Measurements from ENCODE around the gene DCLK2.

DCLK2 gene

DNA sequence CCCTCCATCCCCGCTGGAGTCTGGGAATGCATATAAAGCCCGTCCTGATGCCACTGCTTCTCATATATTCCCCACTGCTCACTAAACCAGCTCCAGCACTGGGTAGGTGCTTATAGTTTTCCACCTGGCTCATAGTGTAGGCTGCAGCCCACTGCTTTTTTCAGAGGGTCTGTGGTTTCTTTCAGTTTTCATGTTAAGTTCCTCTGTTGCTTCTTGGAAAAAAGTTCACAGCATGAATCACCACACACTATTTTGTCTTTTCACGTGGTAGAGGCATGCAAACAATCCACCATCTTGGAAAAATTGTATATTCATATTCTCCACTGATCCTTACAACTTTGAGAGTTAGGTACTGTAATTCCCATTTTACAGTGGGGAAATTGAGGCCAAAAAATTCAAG lies 39.4 kb downstream of the DCLK2 start:
- no peak for DNase-seq (ENCODE audit: low read depth)

- no peak for DNase-seq (ENCODE audit: low read depth)
Observed at GRCh38 chr4:150119492-150119891, 41.2 kb downstream of the DCLK2 start.

GRCh38 chr4:150123087-150123486 lies 44.8 kb downstream of the DCLK2 start:
- DNase-seq (ENCODE audit: low read depth): no peak

GRCh38 chr4:150123796-150124677 lies 45.8 kb downstream of the DCLK2 start:
- DNase-seq (ENCODE audit: low read depth): no peak

DNA sequence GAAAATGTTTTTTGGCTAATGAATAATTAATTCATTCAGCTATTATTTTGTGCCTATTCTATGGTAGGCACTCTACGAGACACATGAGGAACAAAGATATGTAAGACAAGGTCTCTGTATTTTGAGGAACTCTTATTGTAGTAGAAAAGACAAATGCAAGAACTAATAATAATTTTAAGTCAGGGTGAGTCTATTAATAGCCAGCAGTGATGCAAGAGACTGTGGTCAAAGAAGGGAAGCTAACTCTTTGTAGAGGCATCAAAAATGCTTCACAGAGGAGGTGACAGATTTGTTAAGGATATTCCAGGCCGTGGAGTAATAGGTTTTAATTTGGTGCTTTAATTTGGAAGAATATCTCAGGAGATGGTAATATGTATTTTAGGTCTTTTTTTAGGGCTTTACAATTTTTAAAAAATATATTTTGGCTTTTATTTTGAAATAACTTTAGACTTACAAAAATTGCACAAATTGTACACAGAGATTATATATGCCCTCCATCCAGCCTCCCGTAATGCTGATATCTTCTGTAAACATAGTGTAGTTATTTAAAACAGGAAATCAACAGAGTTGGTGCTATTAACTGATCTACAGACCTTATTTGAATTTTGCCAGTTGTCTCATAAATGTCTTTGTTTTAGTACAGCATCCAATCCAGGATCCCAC lies 48.1 kb downstream of the DCLK2 start:
- no peak for DNase-seq (ENCODE audit: low read depth)

- no peak for DNase-seq (ENCODE audit: low read depth)
Observed at GRCh38 chr4:150126864-150127203, 48.6 kb downstream of the DCLK2 start.

- peak; percentile 56 for DNase-seq (ENCODE audit: low read depth)
Observed at GRCh38 chr4:150127757-150128156, 49.5 kb downstream of the DCLK2 start.

GRCh38 chr4:150130933-150131332 lies 52.7 kb downstream of the DCLK2 start:
- peak; percentile 92 for DNase-seq (ENCODE audit: low read depth)

- no peak for DNase-seq (ENCODE audit: low read depth)
Observed at GRCh38 chr4:150131581-150132228, 53.5 kb downstream of the DCLK2 start.

- no peak for DNase-seq (ENCODE audit: low read depth)
Observed at GRCh38 chr4:150133605-150134004, 55.4 kb downstream of the DCLK2 start.

GRCh38 chr4:150135134-150135772 lies 57.0 kb downstream of the DCLK2 start:
- no peak for DNase-seq (ENCODE audit: low read depth)

- no peak for DNase-seq (ENCODE audit: low read depth)
Observed at GRCh38 chr4:150136036-150136435, 57.8 kb downstream of the DCLK2 start.

- no peak for DNase-seq (ENCODE audit: low read depth)
Observed at GRCh38 chr4:150136481-150136880, 58.2 kb downstream of the DCLK2 start.

- no peak for DNase-seq (ENCODE audit: low read depth)
Observed at GRCh38 chr4:150139297-150139865, 61.1 kb downstream of the DCLK2 start.

GRCh38 chr4:150140774-150141400 lies 62.6 kb downstream of the DCLK2 start:
- peak; percentile 55 for DNase-seq (ENCODE audit: low read depth)

DNA sequence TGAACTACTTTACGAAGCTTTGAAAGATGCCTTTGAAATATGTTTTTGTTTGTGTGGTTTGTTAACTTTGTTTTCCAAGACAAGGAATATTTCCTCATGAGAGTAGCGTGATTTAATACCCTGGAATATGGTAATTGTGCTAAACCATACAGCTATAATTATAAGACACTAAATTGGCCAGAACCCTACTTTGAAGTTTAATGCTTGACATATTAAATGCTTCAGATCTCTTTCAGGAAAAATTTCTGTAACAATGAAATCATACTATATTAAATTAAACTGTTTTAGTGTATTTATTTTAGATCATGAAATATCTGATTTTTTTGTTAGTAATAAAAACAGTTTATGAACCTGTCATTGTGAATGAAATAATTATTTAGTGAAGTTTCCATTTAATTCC lies 63.5 kb downstream of the DCLK2 start:
- no peak for DNase-seq (ENCODE audit: low read depth)

- DNase-seq (ENCODE audit: low read depth): no peak
Observed at GRCh38 chr4:150142831-150143230, 64.6 kb downstream of the DCLK2 start.

DNA sequence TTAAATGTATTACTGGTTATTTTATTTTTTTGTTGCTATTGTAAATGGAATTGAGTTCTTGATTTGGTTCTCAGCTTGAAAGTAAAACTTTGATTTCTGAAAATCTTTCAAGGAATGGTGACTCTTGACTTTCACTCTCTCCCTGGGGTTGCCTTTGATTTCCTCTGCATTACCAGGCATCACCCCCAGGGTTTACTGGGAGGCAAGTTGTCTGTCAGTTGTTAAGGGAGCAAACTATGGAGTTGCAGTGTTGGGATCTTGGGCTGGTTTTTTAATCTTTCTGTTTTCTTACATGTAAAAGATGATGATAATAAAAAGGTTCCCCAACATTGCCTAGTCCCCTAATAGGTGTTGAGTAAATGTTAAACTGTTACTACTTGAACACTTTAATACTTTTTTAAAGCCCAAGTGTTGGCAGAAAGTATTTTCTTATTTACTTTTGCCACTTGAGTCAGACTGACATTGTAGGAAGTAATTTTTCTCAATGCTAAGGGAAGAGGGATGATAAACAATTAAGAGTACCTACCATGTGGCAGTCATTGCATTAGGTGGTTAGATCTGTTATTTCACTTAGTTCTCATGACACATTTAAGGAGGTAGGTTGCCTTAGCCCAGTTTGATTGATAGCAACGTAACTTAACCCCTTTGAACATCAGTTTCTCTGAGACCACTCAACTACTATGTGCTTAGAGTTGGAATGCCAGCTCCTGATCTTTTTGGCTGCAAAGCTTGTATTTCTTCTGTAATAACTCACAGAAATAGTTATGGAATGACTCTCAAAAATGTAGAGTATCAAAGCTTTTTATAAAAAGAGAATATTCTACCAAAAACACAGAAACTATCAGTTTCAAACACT lies 67.1 kb downstream of the DCLK2 start:
- no peak for DNase-seq (ENCODE audit: low read depth)

GRCh38 chr4:150145946-150146340 lies 67.7 kb downstream of the DCLK2 start:
- no peak for DNase-seq (ENCODE audit: low read depth)

- peak; percentile 78 for DNase-seq (ENCODE audit: low read depth)
Observed at GRCh38 chr4:150149381-150149780, 71.1 kb downstream of the DCLK2 start.

DNA sequence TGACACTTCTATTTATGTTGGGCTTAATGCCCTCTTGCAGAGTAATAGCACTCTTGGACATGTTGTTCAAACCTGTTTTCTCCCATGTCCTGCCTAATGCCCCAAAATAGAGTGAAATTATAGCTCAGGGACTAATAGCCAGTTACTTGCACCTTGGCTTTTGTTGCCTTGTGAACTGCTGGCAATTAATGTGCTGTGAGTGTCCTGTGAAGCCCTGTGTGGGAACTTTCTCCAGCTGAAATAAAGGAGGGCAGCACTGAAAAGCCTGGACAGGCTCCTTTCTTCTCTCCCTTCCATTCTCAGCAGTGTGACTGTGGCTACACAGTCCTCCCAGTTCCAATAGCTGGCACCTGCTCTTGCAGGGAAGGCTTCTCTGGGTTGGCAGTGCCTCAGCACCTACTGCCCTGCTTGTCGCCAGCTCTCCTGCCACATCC lies 72.4 kb downstream of the DCLK2 start:
- DNase-seq (ENCODE audit: low read depth): no peak

Data from fibroblast of the conjunctiva (primary cell).